Chondrocyte (in vitro differentiated cells): ENCODE results near the gene CTXN2. TPM values are rescaled to one million over a fixed set of nuclear protein-coding genes. Genes with fewer than 3 reads are reported as not detected.

Experiments used
- DNase-seq: peaks from one replicate; pipeline ENCODE4 v3.0.0; 2021; ENCODE audit warnings: mixed read lengths, low spot score
- H3K27ac Mint-ChIP-seq: one replicate; pipeline ENCODE4 v1.8.0; 2021; ENCODE audit warnings: mild to moderate bottlenecking, moderate library complexity, mixed read lengths; ENCODE audit not compliant: unreplicated experiment
- H3K27me3 Mint-ChIP-seq: 2 replicates; pipeline ENCODE4 v1.8.0; 2021; ENCODE audit warnings: low read depth, mixed read lengths
- H3K36me3 Mint-ChIP-seq: 2 replicates; pipeline ENCODE4 v1.8.0; 2021; ENCODE audit warnings: low read depth, mixed read lengths
- H3K4me1 Mint-ChIP-seq: 2 replicates; pipeline ENCODE4 v1.8.0; 2021; ENCODE audit warnings: low read depth, mild to moderate bottlenecking, mixed read lengths
- H3K4me3 Mint-ChIP-seq: one replicate; pipeline ENCODE4 v1.8.0; 2021; ENCODE audit warnings: mild to moderate bottlenecking, moderate library complexity, mixed read lengths; ENCODE audit not compliant: unreplicated experiment
- H3K9me3 Mint-ChIP-seq: 2 replicates; pipeline ENCODE4 v1.8.0; 2021; ENCODE audit warnings: low read depth, mixed read lengths
- total RNA-seq: library from RNA; stranded (reverse); gene quantifications from 3 replicates; pipeline ENCODE4 v1.2.1, GENCODE V29; 2021
- TF ChIP-seq, protein P1 (sequence below): fragments of 200-600 bp; sonication (generic); IDR thresholded peaks from 2 replicates; pipeline ENCODE4 v1.5.0; 2021; ENCODE audit warnings: antibody characterized with exemption, mild to moderate bottlenecking, moderate library complexity

Gene CTXN2
- total RNA-seq, 1 donor from 2014 or later = not detected

DNA sequence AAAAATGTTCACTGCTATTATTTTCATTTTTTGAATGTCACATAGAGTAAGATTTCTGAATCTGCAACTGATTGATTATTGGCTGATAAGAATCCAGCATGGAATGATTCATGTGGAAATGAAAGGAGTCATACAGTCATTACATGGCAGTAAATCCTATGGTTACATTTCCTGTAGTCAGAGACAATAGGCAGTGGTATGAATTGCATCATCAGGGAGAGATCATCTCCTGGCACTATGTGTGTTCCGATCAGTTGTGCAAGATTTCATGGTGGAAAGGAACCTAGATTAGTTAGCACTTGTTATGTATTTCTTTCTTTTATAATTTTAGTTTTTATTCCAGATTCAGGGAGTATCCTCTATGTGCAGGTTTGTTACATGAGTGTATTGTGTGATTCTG is 53.5 kb downstream of the CTXN2 start:
- Mint-ChIP-seq H3K9me3 (no peaks in the 10 kb centered on the region), H3K36me3 (no peaks in the 10 kb centered on the region), H3K27me3 (peaks cover 22% of the 10 kb centered on the region), H3K4me3 (no peak overlapping the region), H3K4me1 (no peaks in the 10 kb centered on the region), H3K27ac (no peak overlapping the region)
- TF ChIP-seq, protein P1, sequence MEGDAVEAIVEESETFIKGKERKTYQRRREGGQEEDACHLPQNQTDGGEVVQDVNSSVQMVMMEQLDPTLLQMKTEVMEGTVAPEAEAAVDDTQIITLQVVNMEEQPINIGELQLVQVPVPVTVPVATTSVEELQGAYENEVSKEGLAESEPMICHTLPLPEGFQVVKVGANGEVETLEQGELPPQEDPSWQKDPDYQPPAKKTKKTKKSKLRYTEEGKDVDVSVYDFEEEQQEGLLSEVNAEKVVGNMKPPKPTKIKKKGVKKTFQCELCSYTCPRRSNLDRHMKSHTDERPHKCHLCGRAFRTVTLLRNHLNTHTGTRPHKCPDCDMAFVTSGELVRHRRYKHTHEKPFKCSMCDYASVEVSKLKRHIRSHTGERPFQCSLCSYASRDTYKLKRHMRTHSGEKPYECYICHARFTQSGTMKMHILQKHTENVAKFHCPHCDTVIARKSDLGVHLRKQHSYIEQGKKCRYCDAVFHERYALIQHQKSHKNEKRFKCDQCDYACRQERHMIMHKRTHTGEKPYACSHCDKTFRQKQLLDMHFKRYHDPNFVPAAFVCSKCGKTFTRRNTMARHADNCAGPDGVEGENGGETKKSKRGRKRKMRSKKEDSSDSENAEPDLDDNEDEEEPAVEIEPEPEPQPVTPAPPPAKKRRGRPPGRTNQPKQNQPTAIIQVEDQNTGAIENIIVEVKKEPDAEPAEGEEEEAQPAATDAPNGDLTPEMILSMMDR = no peak
- DNase-seq = no peak

DNA sequence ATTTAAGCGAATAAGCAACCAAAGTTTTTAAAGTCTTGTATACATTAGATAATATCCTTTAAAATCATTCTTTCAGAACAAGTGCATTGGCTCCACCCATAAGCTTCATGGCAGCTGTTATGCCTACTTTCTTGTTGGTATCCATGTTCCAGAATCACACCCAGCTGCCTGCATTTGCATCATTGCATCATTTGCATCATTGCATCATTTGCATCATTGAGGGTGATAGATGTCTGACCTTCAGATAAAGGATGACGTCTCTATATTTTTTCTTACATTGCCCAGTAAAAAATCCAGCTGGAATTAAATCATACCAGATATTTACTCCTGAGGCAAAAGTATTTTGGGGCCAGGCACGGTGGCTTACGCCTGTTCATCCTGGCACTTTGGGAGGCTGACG is 56.9 kb downstream of the CTXN2 start:
- Mint-ChIP-seq H3K9me3 (no peaks in the 10 kb centered on the region), H3K4me1 (no peaks in the 10 kb centered on the region), H3K27ac (no peak overlapping the region), H3K36me3 (no peaks in the 10 kb centered on the region), H3K27me3 (peaks cover 33% of the 10 kb centered on the region), H3K4me3 (no peak overlapping the region)
- no peak for DNase-seq
- TF ChIP-seq, protein P1 = no peak

DNA sequence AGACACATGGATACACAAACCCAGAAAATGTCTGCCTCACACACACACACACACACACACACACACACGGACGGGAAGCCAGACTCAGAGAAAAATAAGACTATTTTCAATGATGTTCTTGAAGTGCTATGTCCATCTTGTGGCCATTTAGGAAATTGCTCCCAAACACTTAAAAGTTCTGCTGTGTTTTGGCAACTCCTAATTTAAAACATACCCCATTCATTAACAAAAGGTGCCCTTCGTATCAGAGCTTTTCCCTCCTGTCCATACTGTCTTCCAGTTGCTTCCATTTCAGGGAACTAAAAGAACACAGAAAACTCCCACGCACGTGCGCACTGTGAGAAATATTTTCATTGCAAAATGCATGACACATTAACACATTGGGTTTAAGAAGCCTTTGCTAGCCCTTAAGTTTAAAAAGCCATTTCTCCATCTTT is 59.2 kb downstream of the CTXN2 start:
- TF ChIP-seq, protein P1 = peak; percentile 78
- Mint-ChIP-seq H3K36me3 (no peaks in the 10 kb centered on the region), H3K4me3 (no peak overlapping the region), H3K27me3 (peaks cover 39% of the 10 kb centered on the region), H3K4me1 (no peaks in the 10 kb centered on the region), H3K27ac (no peak overlapping the region), H3K9me3 (no peaks in the 10 kb centered on the region)
- DNase-seq = no peak

DNA sequence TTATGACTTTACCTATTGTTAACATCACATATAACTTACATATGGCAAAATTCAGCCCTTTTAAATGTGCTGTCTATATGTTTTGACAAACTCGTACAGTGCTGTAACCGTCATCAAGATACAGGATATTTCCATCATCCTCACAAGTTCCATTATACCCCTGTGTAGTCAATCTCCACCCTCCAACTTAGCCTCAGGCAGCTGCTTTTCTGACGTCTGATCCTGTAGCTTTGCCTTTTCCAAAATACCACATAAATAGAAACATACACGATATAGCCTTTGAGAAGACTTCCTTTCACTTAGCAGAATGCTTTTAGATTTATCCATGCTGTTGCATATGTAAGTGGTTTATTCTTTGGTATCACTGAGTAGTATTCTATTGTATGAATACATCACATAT is 61.7 kb downstream of the CTXN2 start:
- H3K27me3 Mint-ChIP-seq = peaks cover 45% of the 10 kb centered on the region
- H3K9me3 Mint-ChIP-seq = no peaks in the 10 kb centered on the region
- TF ChIP-seq, protein P1 = no peak
- H3K36me3 Mint-ChIP-seq = no peaks in the 10 kb centered on the region
- no peaks in the 10 kb centered on the region for H3K4me1 Mint-ChIP-seq
- no peak for DNase-seq
- H3K27ac Mint-ChIP-seq = no peak overlapping the region
- H3K4me3 Mint-ChIP-seq = no peak overlapping the region

Other genes with a start within 250 kb of the CTXN2 start
- not detected in 3 replicates for gene SLC24A5, start 70.7 kb upstream of the CTXN2 start, total RNA-seq
- 16.3 to 22.6 TPM (median 20.5 TPM) in 3 replicates for gene MYEF2, start 13.4 kb upstream of the CTXN2 start, total RNA-seq
- gene SLC12A1, start 14.6 kb downstream of the CTXN2 start, total RNA-seq = not detected in 3 replicates
- gene DUT, start 139.8 kb downstream of the CTXN2 start, total RNA-seq = 71.0 to 111 TPM (median 71.5 TPM) in 3 replicates